Astrocyte of the cerebellum (primary cell): ENCODE data around the gene LETM1.

Experiments
- DNase-seq: peaks from one replicate; pipeline ENCODE4 v3.0.0-alpha.2; 2011; ENCODE audit warnings: low read depth
- H3K4me3 ChIP-seq: 2 replicates; pipeline ENCODE4 v1.5.1; 2011; ENCODE audit warnings: mild to moderate bottlenecking, low read depth, low read length, moderate library complexity
- in situ Hi-C: cut with HindIII; loops from 2 replicates; pipeline ENCODE4 v1.10.0; 2017; ENCODE audit warnings: low sequenced_read_pairs
- TF ChIP-seq, protein P1 (sequence below): IDR thresholded peaks from 2 replicates; pipeline ENCODE4 v1.5.1; 2012; ENCODE audit warnings: low read length, low read depth, moderate library complexity, mild to moderate bottlenecking; ENCODE audit errors: missing control alignments

The LETM1 gene

DNA sequence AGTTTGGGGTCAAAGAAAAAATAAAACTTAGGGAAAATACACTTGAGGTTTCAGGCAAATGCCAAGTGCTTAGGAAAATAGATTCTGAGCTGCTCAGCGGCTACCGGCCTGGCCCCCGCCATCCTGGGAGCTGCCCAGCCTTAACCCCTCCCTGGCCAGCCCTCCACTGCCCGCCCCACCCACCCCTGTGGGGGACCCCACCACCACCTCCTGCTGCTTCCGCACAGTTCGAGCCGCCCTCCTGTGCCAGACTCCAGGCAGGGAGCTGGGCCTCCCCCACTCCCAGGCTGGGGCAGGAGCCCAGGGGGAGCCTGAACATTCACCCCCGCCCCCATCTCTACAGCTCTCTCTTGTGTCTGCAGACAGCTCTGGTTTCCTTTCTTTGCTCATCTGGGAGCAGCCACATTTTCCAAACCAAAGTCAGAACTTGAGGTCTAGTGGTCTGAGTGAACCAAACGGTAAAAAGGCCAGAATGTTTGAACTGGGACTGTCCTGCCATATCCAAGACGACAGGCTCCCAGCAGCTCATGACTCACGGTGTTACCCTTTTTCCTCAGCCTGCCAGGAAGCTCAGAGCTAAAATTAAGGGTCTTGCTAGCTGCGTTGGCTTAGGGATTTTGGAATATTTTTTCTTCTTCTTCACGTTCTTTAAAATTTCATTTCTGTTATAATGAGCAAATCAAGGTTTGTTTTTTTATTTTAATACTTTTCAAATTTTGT, 67.5 kb downstream of the LETM1 start:
- in situ Hi-C loops, result no loop called here
- no peak for DNase-seq
- TF ChIP-seq, protein P1, sequence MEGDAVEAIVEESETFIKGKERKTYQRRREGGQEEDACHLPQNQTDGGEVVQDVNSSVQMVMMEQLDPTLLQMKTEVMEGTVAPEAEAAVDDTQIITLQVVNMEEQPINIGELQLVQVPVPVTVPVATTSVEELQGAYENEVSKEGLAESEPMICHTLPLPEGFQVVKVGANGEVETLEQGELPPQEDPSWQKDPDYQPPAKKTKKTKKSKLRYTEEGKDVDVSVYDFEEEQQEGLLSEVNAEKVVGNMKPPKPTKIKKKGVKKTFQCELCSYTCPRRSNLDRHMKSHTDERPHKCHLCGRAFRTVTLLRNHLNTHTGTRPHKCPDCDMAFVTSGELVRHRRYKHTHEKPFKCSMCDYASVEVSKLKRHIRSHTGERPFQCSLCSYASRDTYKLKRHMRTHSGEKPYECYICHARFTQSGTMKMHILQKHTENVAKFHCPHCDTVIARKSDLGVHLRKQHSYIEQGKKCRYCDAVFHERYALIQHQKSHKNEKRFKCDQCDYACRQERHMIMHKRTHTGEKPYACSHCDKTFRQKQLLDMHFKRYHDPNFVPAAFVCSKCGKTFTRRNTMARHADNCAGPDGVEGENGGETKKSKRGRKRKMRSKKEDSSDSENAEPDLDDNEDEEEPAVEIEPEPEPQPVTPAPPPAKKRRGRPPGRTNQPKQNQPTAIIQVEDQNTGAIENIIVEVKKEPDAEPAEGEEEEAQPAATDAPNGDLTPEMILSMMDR, result no peak
- H3K4me3 ChIP-seq, result no peak overlapping the region

DNA sequence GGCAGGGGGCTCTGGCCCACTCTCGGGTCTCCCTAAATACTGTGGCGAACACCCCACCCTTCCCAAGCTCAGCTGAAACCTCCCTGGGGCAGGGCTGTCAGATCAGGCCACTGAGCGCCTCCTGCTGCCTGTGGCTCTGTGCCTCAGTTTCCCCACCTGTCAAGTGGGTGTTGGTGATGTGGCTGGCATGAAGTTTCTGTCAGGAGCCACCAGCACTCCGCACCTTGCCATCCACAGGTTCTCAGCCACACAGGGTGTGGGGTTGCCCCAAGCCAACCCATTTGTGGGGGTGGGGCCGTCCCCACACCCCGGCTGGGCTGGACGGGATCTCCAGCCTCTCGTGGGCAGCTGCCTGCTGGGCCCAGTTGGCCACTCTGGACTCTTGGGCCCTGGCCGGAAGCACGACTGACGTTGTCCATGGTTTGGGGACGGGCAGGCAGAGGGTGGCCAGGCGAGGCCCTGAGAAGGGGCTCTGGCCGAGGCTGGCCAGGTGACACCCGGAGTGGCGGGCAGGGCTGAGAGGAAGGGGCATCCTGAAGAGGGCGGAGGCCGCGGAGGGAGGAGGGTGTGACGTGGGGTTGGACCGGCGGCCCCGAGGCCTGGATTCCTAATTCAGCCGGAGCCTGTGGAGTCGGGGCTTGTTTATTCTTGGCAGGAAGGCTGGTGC, 68.4 kb downstream of the LETM1 start:
- H3K4me3 ChIP-seq, result no peak overlapping the region
- TF ChIP-seq, protein P1, result no peak
- DNase-seq, result no peak
- in situ Hi-C loops, result no loop called here

DNA sequence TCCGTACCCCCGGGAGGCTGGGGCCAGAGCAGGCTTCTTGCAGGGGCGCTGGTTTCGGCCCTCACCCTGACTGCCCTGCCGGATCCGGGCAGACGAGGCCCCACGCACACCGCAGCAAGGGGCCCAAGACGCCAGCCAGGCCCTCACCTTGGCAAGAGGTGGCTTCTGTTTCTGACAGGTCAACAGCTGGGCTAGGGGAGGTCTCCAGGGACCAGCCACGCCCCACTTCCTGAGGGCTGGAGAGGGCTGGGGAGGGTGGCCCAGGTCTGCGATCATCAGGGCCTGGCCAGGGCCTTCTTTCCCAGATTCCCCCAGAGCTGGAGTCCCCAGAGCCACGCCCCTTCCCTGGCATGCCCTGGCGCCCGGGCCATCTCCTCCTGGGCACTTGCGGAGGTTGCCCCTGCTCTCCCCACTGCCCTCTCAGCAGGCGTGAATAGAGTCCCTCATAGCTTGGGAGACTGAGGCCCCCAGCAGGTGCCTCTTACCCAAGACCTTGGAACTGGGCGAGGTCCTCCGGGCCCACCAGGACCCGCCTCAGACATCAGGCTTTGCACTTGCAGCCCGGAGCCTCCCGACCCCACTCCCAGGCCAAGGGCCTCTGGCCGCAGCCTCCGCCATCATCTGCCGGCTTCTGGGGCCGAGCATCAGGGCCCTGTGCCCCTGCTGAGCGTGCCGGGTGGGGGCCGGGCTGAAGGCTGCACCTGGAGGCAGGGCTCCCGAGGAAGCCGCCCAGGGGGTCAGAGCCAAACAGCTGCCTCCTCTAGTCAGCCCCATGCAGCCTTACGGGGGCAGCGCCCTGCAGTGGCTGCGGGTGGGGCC, 69.2 kb downstream of the LETM1 start:
- no peak overlapping the region for H3K4me3 ChIP-seq
- in situ Hi-C loops, result no loop called here
- DNase-seq, result no peak
- TF ChIP-seq, protein P1, result no peak

DNA sequence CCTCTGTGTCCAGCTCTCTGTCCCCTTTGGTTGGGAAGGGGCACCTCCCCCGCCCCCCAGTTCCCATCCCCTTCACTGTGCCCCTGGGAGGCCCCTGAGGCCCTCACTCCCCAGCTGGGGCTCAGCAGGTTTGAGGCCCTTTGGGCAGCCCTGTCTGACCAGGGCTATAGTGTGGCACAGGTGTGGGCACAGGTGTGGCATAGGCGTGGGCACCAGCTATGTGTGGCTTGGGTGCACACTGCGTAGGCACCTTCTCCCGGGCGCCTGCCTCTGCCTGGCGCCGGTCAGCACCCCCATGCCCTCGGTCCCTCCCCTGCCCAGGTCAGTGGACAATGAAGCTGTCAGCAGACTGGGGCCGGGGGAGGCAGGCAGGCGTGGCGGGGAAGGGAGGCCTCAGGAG, 70.4 kb downstream of the LETM1 start:
- in situ Hi-C loops, result no loop called here
- H3K4me3 ChIP-seq, result no peak overlapping the region
- TF ChIP-seq, protein P1, result no peak
- no peak for DNase-seq

GRCh38 chr4:1784789-1785591, 71.0 kb downstream of the LETM1 start:
- DNase-seq, result no peak
- in situ Hi-C loops, result no loop called here
- H3K4me3 ChIP-seq, result no peak overlapping the region
- TF ChIP-seq, protein P1, result no peak

GRCh38 chr4:1784395-1784788, 71.6 kb downstream of the LETM1 start:
- in situ Hi-C loops, result no loop called here
- DNase-seq, result no peak
- H3K4me3 ChIP-seq, result no peak overlapping the region
- TF ChIP-seq, protein P1, result no peak
